ENCODE measurements around the gene ADAM30.

GRCh38 chr1:119874186-119874585 is 22.1 kb downstream of the ADAM30 start:
- no peak for TF ChIP-seq POLR2A (IDR thresholded peaks at IDR 0.05)
- no peak for TF ChIP-seq CTCF (IDR thresholded peaks at IDR 0.05 in 4 of 5, conservative IDR thresholded peaks at IDR 0.05 in 1 of 5)
